ENCODE data around the gene GNB5.

The GNB5 gene

GRCh38 chr15:52124270-52124880, 66.8 kb downstream of the GNB5 start:
- TF ChIP-seq EZH2phosphoT487 (IDR thresholded peaks at IDR 0.05; ENCODE audit: borderline replicate concordance, low read length) = no peak
- TF ChIP-seq, protein P1, sequence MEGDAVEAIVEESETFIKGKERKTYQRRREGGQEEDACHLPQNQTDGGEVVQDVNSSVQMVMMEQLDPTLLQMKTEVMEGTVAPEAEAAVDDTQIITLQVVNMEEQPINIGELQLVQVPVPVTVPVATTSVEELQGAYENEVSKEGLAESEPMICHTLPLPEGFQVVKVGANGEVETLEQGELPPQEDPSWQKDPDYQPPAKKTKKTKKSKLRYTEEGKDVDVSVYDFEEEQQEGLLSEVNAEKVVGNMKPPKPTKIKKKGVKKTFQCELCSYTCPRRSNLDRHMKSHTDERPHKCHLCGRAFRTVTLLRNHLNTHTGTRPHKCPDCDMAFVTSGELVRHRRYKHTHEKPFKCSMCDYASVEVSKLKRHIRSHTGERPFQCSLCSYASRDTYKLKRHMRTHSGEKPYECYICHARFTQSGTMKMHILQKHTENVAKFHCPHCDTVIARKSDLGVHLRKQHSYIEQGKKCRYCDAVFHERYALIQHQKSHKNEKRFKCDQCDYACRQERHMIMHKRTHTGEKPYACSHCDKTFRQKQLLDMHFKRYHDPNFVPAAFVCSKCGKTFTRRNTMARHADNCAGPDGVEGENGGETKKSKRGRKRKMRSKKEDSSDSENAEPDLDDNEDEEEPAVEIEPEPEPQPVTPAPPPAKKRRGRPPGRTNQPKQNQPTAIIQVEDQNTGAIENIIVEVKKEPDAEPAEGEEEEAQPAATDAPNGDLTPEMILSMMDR (IDR thresholded peaks at IDR 0.05; ENCODE audit: low read depth, low read length, poor library complexity, severe bottlenecking) = no peak
- Histone ChIP-seq H3K79me2 (ENCODE audit: control insufficient read depth, low read length) (no peaks in the 10 kb centered on the region), H3K4me2 (ENCODE audit: low read length) (no peak overlapping the region), H3K9me3 (ENCODE audit: control insufficient read depth, insufficient read depth, low read length) (no peaks in the 10 kb centered on the region), H3K27me3 (ENCODE audit: control insufficient read depth, low read length) (no peaks in the 10 kb centered on the region), H3F3A (ENCODE audit: control insufficient read depth, insufficient read depth) (peaks cover 2% of the 10 kb centered on the region; the same call in 1 of the 2 replicates), H3K4me1 (ENCODE audit: control insufficient read depth, low read length) (no peaks in the 10 kb centered on the region), H3K9me2 (replicated peaks; ENCODE audit: control insufficient read depth, low read length) (no peaks in the 10 kb centered on the region), H3K27ac (ENCODE audit: low read depth, low read length) (no peak overlapping the region), H3K4me3 (ENCODE audit: low read length) (no peak overlapping the region), H4K20me1 (ENCODE audit: control insufficient read depth, insufficient read depth, low read depth, low read length) (no peaks in the 10 kb centered on the region), H3K36me3 (ENCODE audit: control insufficient read depth, low read length) (peaks cover 14% of the 10 kb centered on the region)

DNA sequence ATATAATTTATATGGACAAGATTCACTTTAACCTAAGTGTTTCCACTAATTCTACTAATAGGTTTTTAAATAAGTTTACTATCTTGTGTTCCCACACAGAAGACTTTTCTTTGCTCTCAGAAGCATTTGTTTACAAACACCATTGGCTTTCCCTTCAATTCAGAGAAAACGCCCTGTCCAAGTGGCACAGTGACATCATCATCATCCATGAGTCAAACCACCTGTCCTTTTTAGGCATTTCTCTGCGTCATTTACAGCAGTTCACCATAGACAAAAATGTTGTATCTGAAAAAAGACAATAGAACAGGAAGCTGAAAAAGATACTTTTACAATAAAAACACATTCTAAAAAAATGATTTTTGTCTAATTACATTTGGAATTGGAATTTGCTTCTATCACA, 69.3 kb downstream of the GNB5 start:
- H4K20me1 ChIP-seq (ENCODE audit: control insufficient read depth, insufficient read depth, low read depth, low read length) = no peaks in the 10 kb centered on the region
- H3F3A ChIP-seq (ENCODE audit: control insufficient read depth, insufficient read depth) = no peaks in the 10 kb centered on the region
- H3K36me3 ChIP-seq (ENCODE audit: control insufficient read depth, low read length) = peaks cover 5% of the 10 kb centered on the region; the same call in 1 of the 2 replicates
- TF ChIP-seq, protein P1 (IDR thresholded peaks at IDR 0.05; ENCODE audit: low read depth, low read length, poor library complexity, severe bottlenecking) = no peak
- TF ChIP-seq EZH2phosphoT487 (IDR thresholded peaks at IDR 0.05; ENCODE audit: borderline replicate concordance, low read length) = no peak
- no peaks in the 10 kb centered on the region for H3K27me3 ChIP-seq (ENCODE audit: control insufficient read depth, low read length)
- no peaks in the 10 kb centered on the region for H3K9me3 ChIP-seq (ENCODE audit: control insufficient read depth, insufficient read depth, low read length)
- H3K4me1 ChIP-seq (ENCODE audit: control insufficient read depth, low read length) = no peaks in the 10 kb centered on the region
- no peaks in the 10 kb centered on the region for H3K79me2 ChIP-seq (ENCODE audit: control insufficient read depth, low read length)
- H3K4me2 ChIP-seq (ENCODE audit: low read length) = no peak overlapping the region
- H3K27ac ChIP-seq (ENCODE audit: low read depth, low read length) = no peak overlapping the region
- H3K4me3 ChIP-seq (ENCODE audit: low read length) = no peak overlapping the region
- H3K9me2 ChIP-seq (replicated peaks; ENCODE audit: control insufficient read depth, low read length) = no peaks in the 10 kb centered on the region

- no peak overlapping the region for H3K27ac ChIP-seq (ENCODE audit: low read depth, low read length)
- H3K9me2 ChIP-seq (replicated peaks; ENCODE audit: control insufficient read depth, low read length) = no peaks in the 10 kb centered on the region
- TF ChIP-seq, protein P1 (IDR thresholded peaks at IDR 0.05; ENCODE audit: low read depth, low read length, poor library complexity, severe bottlenecking) = no peak
- TF ChIP-seq EZH2phosphoT487 (IDR thresholded peaks at IDR 0.05; ENCODE audit: borderline replicate concordance, low read length) = no peak
- peaks cover 5% of the 10 kb centered on the region; the same call in 1 of the 2 replicates for H3K36me3 ChIP-seq (ENCODE audit: control insufficient read depth, low read length)
- no peaks in the 10 kb centered on the region; the same call in 1 of the 2 replicates for H3K27me3 ChIP-seq (ENCODE audit: control insufficient read depth, low read length)
- H3K4me1 ChIP-seq (ENCODE audit: control insufficient read depth, low read length) = no peaks in the 10 kb centered on the region
- H3K79me2 ChIP-seq (ENCODE audit: control insufficient read depth, low read length) = no peaks in the 10 kb centered on the region
- H4K20me1 ChIP-seq (ENCODE audit: control insufficient read depth, insufficient read depth, low read depth, low read length) = no peaks in the 10 kb centered on the region
- no peaks in the 10 kb centered on the region for H3F3A ChIP-seq (ENCODE audit: control insufficient read depth, insufficient read depth)
- H3K4me2 ChIP-seq (ENCODE audit: low read length) = no peak overlapping the region
- H3K4me3 ChIP-seq (ENCODE audit: low read length) = no peak overlapping the region
- no peaks in the 10 kb centered on the region for H3K9me3 ChIP-seq (ENCODE audit: control insufficient read depth, insufficient read depth, low read length)
Measured at GRCh38 chr15:52121006-52121405, 70.2 kb downstream of the GNB5 start.
